MM.1S (cell line): ENCODE measurements around the gene PRKG1.
"Not testable (repeated sequence)": the region's sequence is repeated elsewhere in the genome, so short reads cannot be mapped to it uniquely, and the experiment has no call there.

ENCODE experiments used
- DNase-seq: peaks from one replicate; pipeline ENCODE4 v3.0.0-alpha.2; 2015
- H2AFZ ChIP-seq: fragments of 300-600 bp; sonication (generic); 2 replicates; pipeline ENCODE4 v1.6.0; 2016; ENCODE audit warnings: antibody characterized with exemption, low read length
- H3F3A ChIP-seq: fragments of 300-600 bp; sonication (generic); 2 replicates; pipeline ENCODE4 v1.6.1; 2016; ENCODE audit warnings: mild to moderate bottlenecking, antibody characterized with exemption, low read length, moderate library complexity, mixed read lengths; ENCODE audit not compliant: insufficient read depth
- H3K27ac ChIP-seq: fragments of 300-600 bp; sonication (generic); 2 replicates; pipeline ENCODE4 v1.5.1; 2016; ENCODE audit warnings: mild to moderate bottlenecking, low read length
- H3K27me3 ChIP-seq: fragments of 300-600 bp; sonication (generic); replicated peaks from 2 replicates; pipeline ENCODE4 v1.6.0; 2016; ENCODE audit warnings: low read length; ENCODE audit not compliant: insufficient read depth
- H3K36me3 ChIP-seq: fragments of 300-600 bp; sonication (generic); replicated peaks from 2 replicates; pipeline ENCODE4 v1.6.1; 2016; ENCODE audit warnings: mild to moderate bottlenecking, low read length, mixed read lengths; ENCODE audit not compliant: insufficient read depth
- H3K4me1 ChIP-seq: fragments of 300-600 bp; sonication (generic); 2 replicates; pipeline ENCODE4 v1.6.1; 2016; ENCODE audit warnings: low read length, mixed read lengths
- H3K4me2 ChIP-seq: fragments of 300-600 bp; sonication (generic); 2 replicates; pipeline ENCODE4 v1.6.0; 2016; ENCODE audit warnings: low read depth, low read length
- H3K4me3 ChIP-seq: fragments of 300-600 bp; sonication (generic); 2 replicates; pipeline ENCODE4 v1.5.1; 2016; ENCODE audit warnings: low read length, mixed read lengths
- H3K79me2 ChIP-seq: fragments of 300-600 bp; sonication (generic); 2 replicates; pipeline ENCODE4 v1.6.1; 2016; ENCODE audit warnings: mixed run types, low read length, mixed read lengths
- H3K9ac ChIP-seq: fragments of 300-600 bp; sonication (generic); 2 replicates; pipeline ENCODE4 v1.6.1; 2016; ENCODE audit warnings: low read length, mixed read lengths
- H3K9me2 ChIP-seq: fragments of 300-600 bp; sonication (generic); replicated peaks from 2 replicates; pipeline ENCODE4 v1.6.1; 2016; ENCODE audit warnings: mild to moderate bottlenecking, low read length, mixed read lengths; ENCODE audit not compliant: insufficient read depth
- H3K9me3 ChIP-seq: fragments of 300-600 bp; sonication (generic); replicated peaks from 2 replicates; pipeline ENCODE4 v1.6.1; 2016; ENCODE audit warnings: mild to moderate bottlenecking, low read length, mixed read lengths; ENCODE audit not compliant: insufficient read depth
- H4K20me1 ChIP-seq: fragments of 300-600 bp; sonication (generic); 2 replicates; pipeline ENCODE4 v1.6.1; 2016; ENCODE audit warnings: mild to moderate bottlenecking, low read length, moderate library complexity, mixed read lengths; ENCODE audit not compliant: insufficient read depth
- CTCF ChIP-seq: fragments of 300-600 bp; sonication (generic); IDR thresholded peaks from 2 replicates; pipeline ENCODE4 v1.5.1; 2016; ENCODE audit warnings: antibody characterized with exemption, low read length, mixed read lengths
- EZH2 ChIP-seq: fragments of 300-600 bp; sonication (generic); optimal IDR thresholded peaks from 2 replicates; pipeline ENCODE3; 2017; ENCODE audit warnings: low read depth, mild to moderate bottlenecking, antibody characterized with exemption, low read length, mixed read lengths
- EZH2phosphoT487 ChIP-seq: fragments of 300-600 bp; sonication (generic); IDR thresholded peaks from 2 replicates; pipeline ENCODE4 v1.6.1; 2018; ENCODE audit warnings: antibody characterized with exemption, low read length

The PRKG1 gene

GRCh38 chr10:52032681-52033629 lies 958.7 kb downstream of the PRKG1 start:
- H3F3A ChIP-seq, result no peaks in the 10 kb centered on the region
- no peak for DNase-seq
- H3K4me2 ChIP-seq, result no peak overlapping the region
- no peaks in the 10 kb centered on the region for H4K20me1 ChIP-seq
- no peak overlapping the region for H2AFZ ChIP-seq
- H3K27me3 ChIP-seq, result no peaks in the 10 kb centered on the region
- H3K9ac ChIP-seq, result no peak overlapping the region
- H3K27ac ChIP-seq, result no peak overlapping the region
- no peaks in the 10 kb centered on the region for H3K9me3 ChIP-seq
- H3K79me2 ChIP-seq, result no peaks in the 10 kb centered on the region
- no peak for TF ChIP-seq EZH2phosphoT487
- TF ChIP-seq EZH2, result no peak
- no peak for TF ChIP-seq CTCF
- no peaks in the 10 kb centered on the region for H3K4me1 ChIP-seq
- H3K4me3 ChIP-seq, result no peak overlapping the region
- no peaks in the 10 kb centered on the region for H3K36me3 ChIP-seq
- H3K9me2 ChIP-seq, result no peaks in the 10 kb centered on the region

GRCh38 chr10:52039002-52039793 lies 964.9 kb downstream of the PRKG1 start:
- not testable (repeated sequence) for H3K4me1 ChIP-seq, H3K27me3 ChIP-seq, H3K36me3 ChIP-seq, H3F3A ChIP-seq, H3K79me2 ChIP-seq, DNase-seq, H3K4me3 ChIP-seq, H2AFZ ChIP-seq, H3K9me2 ChIP-seq, H3K9ac ChIP-seq, H3K9me3 ChIP-seq, H3K27ac ChIP-seq, H4K20me1 ChIP-seq, H3K4me2 ChIP-seq

GRCh38 chr10:52040486-52040885 lies 966.2 kb downstream of the PRKG1 start:
- TF ChIP-seq CTCF, result no peak
- TF ChIP-seq EZH2phosphoT487, result no peak
- TF ChIP-seq EZH2, result no peak
- Histone ChIP-seq H3F3A (no peaks in the 10 kb centered on the region), H3K9ac (no peak overlapping the region), H3K4me2 (no peak overlapping the region), H2AFZ (no peak overlapping the region), H3K36me3 (no peaks in the 10 kb centered on the region), H4K20me1 (no peaks in the 10 kb centered on the region), H3K9me3 (no peaks in the 10 kb centered on the region), H3K9me2 (no peaks in the 10 kb centered on the region), H3K4me1 (no peaks in the 10 kb centered on the region), H3K79me2 (no peaks in the 10 kb centered on the region), H3K4me3 (no peak overlapping the region), H3K27ac (no peak overlapping the region), H3K27me3 (no peaks in the 10 kb centered on the region)
- no peak for DNase-seq
